CD14-positive monocyte (primary cell): ENCODE measurements around the gene F7. TPM values are rescaled to one million over a fixed set of nuclear protein-coding genes. Genes with fewer than 3 reads are reported as not detected.
"Not testable (repeated sequence)": the region's sequence is repeated elsewhere in the genome, so short reads cannot be mapped to it uniquely, and the experiment has no call there.

Experiments
- DNase-seq, 3 donors: peaks; one replicate each; pipeline ENCODE4 v3.0.0-alpha.2; 2011 to 2022
- H2AFZ ChIP-seq: 2 replicates; pipeline ENCODE4 v1.6.0; 2012; ENCODE audit warnings: mild to moderate bottlenecking, low read depth, low read length, inconsistent platforms; ENCODE audit not compliant: insufficient read depth, poor library complexity, severe bottlenecking
- H3K27ac ChIP-seq, 2 donors: 1 replicate in 1 of 2; 2 replicates in 1 of 2; pipeline ENCODE4 v1.5.1; 2012 to 2013; ENCODE audit warnings: low read length in 2 of 2, control low read depth in 1 of 2, inconsistent platforms in 1 of 2, low read depth in 1 of 2, mild to moderate bottlenecking in 1 of 2
- H3K27me3 ChIP-seq, 2 donors: one replicate each; pipeline versions ENCODE4 v1.6.0 to v1.6.1; 2011 to 2013; ENCODE audit warnings: low read length in 2 of 2; ENCODE audit not compliant: control insufficient read depth in 2 of 2, insufficient read depth in 2 of 2
- H3K36me3 ChIP-seq, 2 donors: replicated peaks in 1 of 2; 1 replicate in 1 of 2; 2 replicates in 1 of 2; pipeline versions ENCODE4 v1.5.1 to v1.6.1; 2012 to 2013; ENCODE audit warnings: low read length in 2 of 2, control low read depth in 1 of 2, inconsistent platforms in 1 of 2, mild to moderate bottlenecking in 1 of 2; ENCODE audit not compliant: insufficient read depth in 2 of 2, control insufficient read depth in 1 of 2
- H3K4me1 ChIP-seq, 2 donors: 1 replicate in 1 of 2; 2 replicates in 1 of 2; pipeline versions ENCODE4 v1.5.1 to v1.6.1; 2012 to 2013; ENCODE audit warnings: low read length in 2 of 2, control low read depth in 1 of 2, inconsistent platforms in 1 of 2, mild to moderate bottlenecking in 1 of 2, moderate library complexity in 1 of 2; ENCODE audit not compliant: insufficient read depth in 2 of 2, control insufficient read depth in 1 of 2
- H3K4me2 ChIP-seq: replicated peaks from 2 replicates; pipeline ENCODE3; 2012; ENCODE audit warnings: low read length, moderate library complexity, mild to moderate bottlenecking; ENCODE audit not compliant: poor library complexity, severe bottlenecking; ENCODE audit errors: extremely low read depth
- H3K4me3 ChIP-seq, 3 experiments: fragments of 200-600 bp in 1 of 3; sonication (generic) in 1 of 3; replicated peaks in 1 of 3; 1 replicate in 2 of 3; 2 replicates in 1 of 3; pipeline ENCODE4 v1.5.1; 2011 to 2013; ENCODE audit warnings: low read length in 3 of 3, mild to moderate bottlenecking in 3 of 3, control low read depth in 2 of 3, low read depth in 2 of 3, inconsistent platforms in 1 of 3, moderate library complexity in 1 of 3
- H3K79me2 ChIP-seq: 2 replicates; pipeline ENCODE4 v1.6.0; 2012; ENCODE audit warnings: mild to moderate bottlenecking, control low read depth, inconsistent platforms, low read length, moderate library complexity; ENCODE audit not compliant: insufficient read depth
- H3K9ac ChIP-seq: 2 replicates; pipeline ENCODE4 v1.6.0; 2017; ENCODE audit warnings: low read length, mild to moderate bottlenecking; ENCODE audit not compliant: insufficient read depth, poor library complexity, severe bottlenecking
- H3K9me3 ChIP-seq, 2 donors: replicated peaks in 1 of 2; 1 replicate in 1 of 2; 2 replicates in 1 of 2; pipeline versions ENCODE4 v1.5.1 to v1.6.1; 2012 to 2013; ENCODE audit warnings: low read length in 2 of 2, control low read depth in 1 of 2; ENCODE audit not compliant: control insufficient read depth in 1 of 2, insufficient read depth in 1 of 2
- H4K20me1 ChIP-seq: 2 replicates; pipeline ENCODE4 v1.6.0; 2012; ENCODE audit warnings: mild to moderate bottlenecking, low read length, control low read depth, moderate library complexity; ENCODE audit not compliant: insufficient read depth
- H3K27ac Mint-ChIP-seq, 7 donors: one replicate each; pipeline ENCODE4 v1.8.0; 2020; ENCODE audit warnings: mild to moderate bottlenecking in 7 of 7, mixed read lengths in 7 of 7, moderate library complexity in 6 of 7, inconsistent platforms in 2 of 7
- H3K27me3 Mint-ChIP-seq, 3 donors: one replicate each; pipeline ENCODE4 v1.8.0; 2021 to 2022; ENCODE audit warnings: low read depth in 3 of 3, mild to moderate bottlenecking in 3 of 3, mixed read lengths in 3 of 3, moderate library complexity in 3 of 3, inconsistent platforms in 1 of 3
- H3K36me3 Mint-ChIP-seq, 2 donors: one replicate each; pipeline ENCODE4 v1.8.0; 2020; ENCODE audit warnings: mixed read lengths in 2 of 2, inconsistent platforms in 1 of 2, mild to moderate bottlenecking in 1 of 2
- H3K4me1 Mint-ChIP-seq: one replicate; pipeline ENCODE4 v1.8.0; 2020; ENCODE audit warnings: mild to moderate bottlenecking, mixed read lengths
- H3K4me3 Mint-ChIP-seq, 2 donors: one replicate each; pipeline ENCODE4 v1.8.0; 2020; ENCODE audit warnings: mild to moderate bottlenecking in 2 of 2, mixed read lengths in 2 of 2, moderate library complexity in 1 of 2
- H3K9me3 Mint-ChIP-seq, 7 donors: one replicate each; pipeline ENCODE4 v1.8.0; 2020 to 2022; ENCODE audit warnings: mixed read lengths in 7 of 7, mild to moderate bottlenecking in 6 of 7, moderate library complexity in 6 of 7, inconsistent platforms in 2 of 7
- WGBS: methylation state at CpG from one replicate; pipeline ENCODE4 v1.1.5; 2013; ENCODE audit warnings: missing lambda C conversion rate; ENCODE audit not compliant: insufficient coverage; 5-methylcytosine and 5-hydroxymethylcytosine counted together
- intact Hi-C, 2 donors: fragments of 100-400 bp; cut with micrococcal nuclease; formaldehyde crosslinking; loops; one replicate each; pipeline versions ENCODE4 v1.15.0 to v1.15.1; 2023
- polyA plus RNA-seq, 3 donors: library from polyadenylated mRNA; depleted of rRNA in 1 of 3; unstranded in 2 of 3; stranded (reverse) in 1 of 3; fragments of 300-500 nt in 2 of 3; fragments of >200 nt in 1 of 3; fragmentation: Illumina TruSeq in 2 of 3; gene quantifications; 1 replicate in 2 of 3; 2 replicates in 1 of 3; pipeline ENCODE4 v1.2.3, GENCODE V29; 2012 to 2021
- TF ChIP-seq, protein P1 (sequence below): fragments of 200-600 bp; IDR thresholded peaks from one replicate; pipeline ENCODE4 v1.8.0; 2022; ENCODE audit warnings: antibody characterized with exemption, mild to moderate bottlenecking

Gene F7
- polyA plus RNA-seq, 3 donors, result not detected

DNA sequence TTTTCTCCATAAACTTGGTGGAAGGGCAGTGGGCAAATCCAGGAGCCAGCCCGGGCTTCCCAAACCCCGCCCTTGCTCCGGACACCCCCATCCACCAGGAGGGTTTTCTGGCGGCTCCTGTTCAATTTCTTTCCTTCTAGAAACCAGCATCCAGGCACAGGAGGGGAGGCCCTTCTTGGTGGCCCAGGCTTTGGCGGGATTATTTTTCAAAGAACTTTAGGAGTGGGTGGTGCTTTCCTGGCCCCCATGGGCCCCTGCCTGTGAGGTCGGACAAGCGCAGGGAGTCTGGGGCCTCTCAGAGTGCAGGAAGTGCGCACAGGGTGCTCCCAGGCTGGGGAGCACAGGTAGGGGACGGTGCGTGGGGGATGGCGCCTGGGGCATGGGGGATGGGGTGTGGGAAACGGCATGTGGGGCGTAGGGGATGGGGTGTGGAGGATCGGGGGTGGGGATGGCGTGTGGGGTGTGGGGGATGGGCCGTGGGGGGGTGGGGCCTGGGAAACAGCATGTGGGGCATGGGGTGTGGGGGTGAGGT lies 396 bp downstream of the F7 start:
- H3K9ac ChIP-seq, result no peak overlapping the region
- WGBS, result 77% methylated on average over 7 of the region's 16 CpGs
- Mint-ChIP-seq H3K9me3 (peaks cover 0 to 13% (median 11%) of the 10 kb centered on the region in 7 donors), H3K27ac (no peak overlapping the region), H3K4me1 (no peaks in the 10 kb centered on the region), H3K36me3 (no peaks in the 10 kb centered on the region), H3K4me3 (no peak overlapping the region), H3K27me3 (peaks cover 11 to 26% (median 16%) of the 10 kb centered on the region in 3 donors)
- H4K20me1 ChIP-seq, result no peaks in the 10 kb centered on the region
- H3K36me3 ChIP-seq, result no peaks in the 10 kb centered on the region
- H3K27me3 ChIP-seq, result peaks cover 7 to 16% of the 10 kb centered on the region in 2 donors
- TF ChIP-seq, protein P1, sequence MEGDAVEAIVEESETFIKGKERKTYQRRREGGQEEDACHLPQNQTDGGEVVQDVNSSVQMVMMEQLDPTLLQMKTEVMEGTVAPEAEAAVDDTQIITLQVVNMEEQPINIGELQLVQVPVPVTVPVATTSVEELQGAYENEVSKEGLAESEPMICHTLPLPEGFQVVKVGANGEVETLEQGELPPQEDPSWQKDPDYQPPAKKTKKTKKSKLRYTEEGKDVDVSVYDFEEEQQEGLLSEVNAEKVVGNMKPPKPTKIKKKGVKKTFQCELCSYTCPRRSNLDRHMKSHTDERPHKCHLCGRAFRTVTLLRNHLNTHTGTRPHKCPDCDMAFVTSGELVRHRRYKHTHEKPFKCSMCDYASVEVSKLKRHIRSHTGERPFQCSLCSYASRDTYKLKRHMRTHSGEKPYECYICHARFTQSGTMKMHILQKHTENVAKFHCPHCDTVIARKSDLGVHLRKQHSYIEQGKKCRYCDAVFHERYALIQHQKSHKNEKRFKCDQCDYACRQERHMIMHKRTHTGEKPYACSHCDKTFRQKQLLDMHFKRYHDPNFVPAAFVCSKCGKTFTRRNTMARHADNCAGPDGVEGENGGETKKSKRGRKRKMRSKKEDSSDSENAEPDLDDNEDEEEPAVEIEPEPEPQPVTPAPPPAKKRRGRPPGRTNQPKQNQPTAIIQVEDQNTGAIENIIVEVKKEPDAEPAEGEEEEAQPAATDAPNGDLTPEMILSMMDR, result no peak
- no peaks in the 10 kb centered on the region for H3K4me1 ChIP-seq
- H3K4me3 ChIP-seq, result no peak overlapping the region
- no peak for DNase-seq
- no peaks in the 10 kb centered on the region for H3K79me2 ChIP-seq
- no peak overlapping the region for H3K4me2 ChIP-seq
- no peak overlapping the region for H3K27ac ChIP-seq
- no peak overlapping the region for H2AFZ ChIP-seq
- intact Hi-C loops, result no loop called here
- H3K9me3 ChIP-seq, result peaks cover 13 to 17% of the 10 kb centered on the region in 2 donors

- Histone ChIP-seq H3K4me3 (no peak overlapping the region), H3K27me3 (peaks cover 9 to 18% of the 10 kb centered on the region in 2 donors), H3K4me2 (no peak overlapping the region), H3K79me2 (no peaks in the 10 kb centered on the region), H3K36me3 (no peaks in the 10 kb centered on the region), H3K9ac (no peak overlapping the region), H3K9me3 (peaks cover 13 to 17% of the 10 kb centered on the region in 2 donors), H4K20me1 (no peaks in the 10 kb centered on the region), H3K4me1 (no peaks in the 10 kb centered on the region), H3K27ac (no peak overlapping the region), H2AFZ (no peak overlapping the region)
- Mint-ChIP-seq H3K27me3 (peaks cover 11 to 28% (median 18%) of the 10 kb centered on the region in 3 donors), H3K4me1 (no peaks in the 10 kb centered on the region), H3K9me3 (peaks cover 0 to 15% (median 12%) of the 10 kb centered on the region in 7 donors), H3K27ac (no peak overlapping the region), H3K4me3 (no peak overlapping the region), H3K36me3 (no peaks in the 10 kb centered on the region)
- no peak for DNase-seq
- 61% methylated on average over 11 of the region's 25 CpGs for WGBS
- TF ChIP-seq, protein P1, result no peak
- intact Hi-C loops, result no loop called here
Observed at GRCh38 chr13:113106711-113107351, 1.2 kb downstream of the F7 start.

DNA sequence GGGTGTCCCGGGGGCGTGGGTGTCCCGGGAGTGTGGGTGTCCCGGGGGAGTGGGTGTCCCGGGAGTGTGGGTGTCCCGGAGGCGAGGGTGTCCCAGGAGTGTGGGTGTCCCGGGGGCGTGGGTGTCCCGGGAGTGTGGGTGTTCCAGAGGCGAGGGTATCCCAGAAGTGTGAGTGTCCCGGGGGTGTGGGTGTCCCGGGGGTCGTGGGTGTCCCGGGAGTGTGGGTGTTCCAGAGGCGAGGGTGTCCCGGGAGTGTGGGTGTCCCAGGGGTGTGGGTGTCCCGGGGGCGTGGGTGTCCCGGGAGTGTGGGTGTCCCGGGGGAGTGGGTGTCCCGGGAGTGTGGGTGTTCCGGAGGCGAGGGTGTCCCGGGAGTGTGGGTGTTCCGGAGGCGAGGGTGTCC lies 2.9 kb downstream of the F7 start:
- H2AFZ ChIP-seq, H3K4me2 ChIP-seq, H3K36me3 ChIP-seq, H3K4me3 Mint-ChIP-seq, H3K79me2 ChIP-seq, H3K27ac Mint-ChIP-seq, H3K9ac ChIP-seq, H3K36me3 Mint-ChIP-seq, H3K4me3 ChIP-seq, H3K4me1 ChIP-seq, H3K27ac ChIP-seq, DNase-seq, H3K4me1 Mint-ChIP-seq, intact Hi-C loops, H4K20me1 ChIP-seq: not testable (repeated sequence)
- Mint-ChIP-seq H3K9me3 (peaks cover 0 to 15% (median 12%) of the 10 kb centered on the region in 7 donors), H3K27me3 (peaks cover 9 to 28% (median 18%) of the 10 kb centered on the region in 3 donors)
- WGBS, result 98% methylated on average over 10 of the region's 27 CpGs
- Histone ChIP-seq H3K9me3 (peaks cover 13 to 17% of the 10 kb centered on the region in 2 donors), H3K27me3 (peaks cover 10 to 23% of the 10 kb centered on the region in 2 donors)
